ENCODE results near the gene NDST4. TPM values are rescaled to one million over a fixed set of nuclear protein-coding genes. Genes with fewer than 3 reads are reported as not detected.

The NDST4 gene
- total RNA-seq, 4 donors from 2014 or later = not detected

GRCh38 chr4:114941503-114941902 is 171.9 kb downstream of the NDST4 start:
- no peak for TF ChIP-seq POLR2A (IDR thresholded peaks at IDR 0.05)
- no peak for TF ChIP-seq CTCF (IDR thresholded peaks at IDR 0.05)
- intact Hi-C loops (cut with DNase I) = no loop called here
- Histone ChIP-seq H3K4me3 (no peak overlapping the region), H3K27me3 (no peaks in the 10 kb centered on the region), H3K36me3 (no peaks in the 10 kb centered on the region), H3K4me1 (no peaks in the 10 kb centered on the region), H3K9me3 (no peaks in the 10 kb centered on the region), H3K27ac (no peak overlapping the region)
- no peak for DNase-seq
- WGBS, 2 donors = 34 to 50% methylated on average over 1 to 2 of the region's 2 CpGs

GRCh38 chr4:114927881-114928280 is 185.5 kb downstream of the NDST4 start:
- intact Hi-C loops (cut with DNase I) = no loop called here
- 84 to 95% methylated on average over 2 of the region's 2 CpGs for WGBS, 2 donors
- H3K9me3 ChIP-seq = no peaks in the 10 kb centered on the region
- DNase-seq = no peak
- H3K27me3 ChIP-seq = no peaks in the 10 kb centered on the region
- TF ChIP-seq CTCF (IDR thresholded peaks at IDR 0.05) = no peak
- no peak for TF ChIP-seq POLR2A (IDR thresholded peaks at IDR 0.05)
- H3K4me3 ChIP-seq = no peak overlapping the region
- H3K36me3 ChIP-seq = no peaks in the 10 kb centered on the region
- H3K4me1 ChIP-seq = no peaks in the 10 kb centered on the region
- H3K27ac ChIP-seq = no peak overlapping the region

GRCh38 chr4:114926583-114926982 is 186.8 kb downstream of the NDST4 start:
- Histone ChIP-seq H3K4me1 (no peaks in the 10 kb centered on the region), H3K27ac (no peak overlapping the region), H3K36me3 (no peaks in the 10 kb centered on the region), H3K4me3 (no peak overlapping the region), H3K27me3 (no peaks in the 10 kb centered on the region), H3K9me3 (no peaks in the 10 kb centered on the region)
- intact Hi-C loops (cut with DNase I) = no loop called here
- TF ChIP-seq CTCF (IDR thresholded peaks at IDR 0.05) (no peak), POLR2A (IDR thresholded peaks at IDR 0.05) (no peak)
- no peak for DNase-seq

GRCh38 chr4:114924311-114924710 is 189.1 kb downstream of the NDST4 start:
- TF ChIP-seq CTCF (IDR thresholded peaks at IDR 0.05) (no peak), POLR2A (IDR thresholded peaks at IDR 0.05) (no peak)
- WGBS, 2 donors = 38 to 40% methylated on average over 1 of the region's 1 CpG
- DNase-seq = no peak

GRCh38 chr4:114922592-114922933 is 190.9 kb downstream of the NDST4 start:
- H3K9me3 ChIP-seq = no peaks in the 10 kb centered on the region
- WGBS, 2 donors = 80 to 85% methylated on average over 3 of the region's 3 CpGs
- no peaks in the 10 kb centered on the region for H3K4me1 ChIP-seq
- intact Hi-C loops (cut with DNase I) = no loop called here
- TF ChIP-seq POLR2A (IDR thresholded peaks at IDR 0.05) (no peak), CTCF (IDR thresholded peaks at IDR 0.05) (no peak)
- H3K27ac ChIP-seq = no peak overlapping the region
- no peak for DNase-seq
- H3K36me3 ChIP-seq = no peaks in the 10 kb centered on the region
- no peak overlapping the region for H3K4me3 ChIP-seq
- H3K27me3 ChIP-seq = no peaks in the 10 kb centered on the region

More at GRCh38 chr4:114924311-114924710, 189.1 kb downstream of the NDST4 start:
- intact Hi-C loops (cut with DNase I) = no loop called here
- Histone ChIP-seq H3K27me3 (no peaks in the 10 kb centered on the region), H3K9me3 (no peaks in the 10 kb centered on the region), H3K4me3 (no peak overlapping the region), H3K36me3 (no peaks in the 10 kb centered on the region), H3K27ac (no peak overlapping the region), H3K4me1 (no peaks in the 10 kb centered on the region)
